ENCODE measurements around the gene RBM38. TPM values are rescaled to one million over a fixed set of nuclear protein-coding genes. Genes with fewer than 3 reads are reported as not detected.

Gene RBM38
- total RNA-seq, 4 donors from 2014 or later: 67.6 to 203 (median 139) TPM

DNA sequence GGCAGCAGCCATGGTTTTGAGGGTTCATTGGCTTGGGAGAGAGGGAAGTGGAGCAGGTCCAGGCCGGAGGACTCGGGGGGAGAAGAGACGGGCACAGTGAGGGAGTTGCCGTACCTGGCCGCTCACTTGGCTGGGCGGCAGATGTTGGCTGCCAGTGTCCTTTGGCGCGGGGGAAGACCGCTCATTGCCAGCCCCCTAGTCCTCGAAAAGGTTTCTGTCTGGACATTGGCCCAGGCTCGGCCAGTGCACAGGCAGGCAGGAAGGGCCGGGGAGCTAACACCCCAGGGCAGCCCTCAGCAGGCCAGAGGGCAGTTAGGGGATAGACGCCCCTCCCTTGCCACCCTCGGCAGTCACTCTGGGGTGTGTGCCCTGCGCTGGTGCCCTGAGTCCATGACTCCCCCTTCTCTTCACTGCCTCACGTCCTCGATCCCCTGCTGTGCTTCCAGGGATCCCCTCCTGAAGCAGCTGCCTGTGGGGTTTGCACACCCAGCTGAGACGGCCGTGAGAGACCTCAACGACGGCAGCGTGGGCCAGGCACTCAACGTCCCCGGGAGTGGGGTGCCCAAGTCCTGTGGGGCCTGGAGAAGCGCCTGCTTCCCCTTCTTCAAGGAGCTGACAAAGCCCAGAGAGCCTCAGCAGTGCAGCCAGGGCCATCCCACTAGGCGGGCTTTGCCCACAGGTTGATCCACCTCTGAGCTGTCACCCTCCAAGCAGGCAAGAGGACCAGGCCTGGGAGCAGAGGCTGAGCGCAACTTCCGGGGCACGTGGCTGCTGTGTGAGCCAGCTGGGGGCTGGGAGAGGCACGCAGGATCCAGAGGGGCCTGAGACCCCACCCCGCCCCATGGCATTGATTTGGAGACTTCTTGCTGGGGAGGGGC lies 20.4 kb downstream of the RBM38 start:
- H3K36me3 ChIP-seq: peaks cover 15 to 34% (median 30%) of the 10 kb centered on the region in 4 donors
- no peaks in the 10 kb centered on the region for H3K9me3 ChIP-seq
- no peaks in the 10 kb centered on the region for H3K27me3 ChIP-seq
- no peak for DNase-seq (ENCODE audit: extremely low spot score)
- H3K4me1 ChIP-seq: peaks cover 22 to 70% (median 67%) of the 10 kb centered on the region in 4 donors
- TF ChIP-seq EP300 (IDR thresholded peaks at IDR 0.05) (no peak), POLR2AphosphoS5 (IDR thresholded peaks at IDR 0.05) (no peak), POLR2A (IDR thresholded peaks at IDR 0.05; ENCODE audit: low read depth) (no peak)
- TF ChIP-seq, protein P1, sequence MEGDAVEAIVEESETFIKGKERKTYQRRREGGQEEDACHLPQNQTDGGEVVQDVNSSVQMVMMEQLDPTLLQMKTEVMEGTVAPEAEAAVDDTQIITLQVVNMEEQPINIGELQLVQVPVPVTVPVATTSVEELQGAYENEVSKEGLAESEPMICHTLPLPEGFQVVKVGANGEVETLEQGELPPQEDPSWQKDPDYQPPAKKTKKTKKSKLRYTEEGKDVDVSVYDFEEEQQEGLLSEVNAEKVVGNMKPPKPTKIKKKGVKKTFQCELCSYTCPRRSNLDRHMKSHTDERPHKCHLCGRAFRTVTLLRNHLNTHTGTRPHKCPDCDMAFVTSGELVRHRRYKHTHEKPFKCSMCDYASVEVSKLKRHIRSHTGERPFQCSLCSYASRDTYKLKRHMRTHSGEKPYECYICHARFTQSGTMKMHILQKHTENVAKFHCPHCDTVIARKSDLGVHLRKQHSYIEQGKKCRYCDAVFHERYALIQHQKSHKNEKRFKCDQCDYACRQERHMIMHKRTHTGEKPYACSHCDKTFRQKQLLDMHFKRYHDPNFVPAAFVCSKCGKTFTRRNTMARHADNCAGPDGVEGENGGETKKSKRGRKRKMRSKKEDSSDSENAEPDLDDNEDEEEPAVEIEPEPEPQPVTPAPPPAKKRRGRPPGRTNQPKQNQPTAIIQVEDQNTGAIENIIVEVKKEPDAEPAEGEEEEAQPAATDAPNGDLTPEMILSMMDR (IDR thresholded peaks at IDR 0.05): no peak
- WGBS: 71% methylated on average over 18 of the region's 31 CpGs
- no peak overlapping the region for H3K4me3 ChIP-seq
- intact Hi-C loops (cut with DNase I): no loop called here
- peak overlapping the region; percentile 20 to 93 (median 54) for H3K27ac ChIP-seq (replicated peaks in 1 of 4)

DNA sequence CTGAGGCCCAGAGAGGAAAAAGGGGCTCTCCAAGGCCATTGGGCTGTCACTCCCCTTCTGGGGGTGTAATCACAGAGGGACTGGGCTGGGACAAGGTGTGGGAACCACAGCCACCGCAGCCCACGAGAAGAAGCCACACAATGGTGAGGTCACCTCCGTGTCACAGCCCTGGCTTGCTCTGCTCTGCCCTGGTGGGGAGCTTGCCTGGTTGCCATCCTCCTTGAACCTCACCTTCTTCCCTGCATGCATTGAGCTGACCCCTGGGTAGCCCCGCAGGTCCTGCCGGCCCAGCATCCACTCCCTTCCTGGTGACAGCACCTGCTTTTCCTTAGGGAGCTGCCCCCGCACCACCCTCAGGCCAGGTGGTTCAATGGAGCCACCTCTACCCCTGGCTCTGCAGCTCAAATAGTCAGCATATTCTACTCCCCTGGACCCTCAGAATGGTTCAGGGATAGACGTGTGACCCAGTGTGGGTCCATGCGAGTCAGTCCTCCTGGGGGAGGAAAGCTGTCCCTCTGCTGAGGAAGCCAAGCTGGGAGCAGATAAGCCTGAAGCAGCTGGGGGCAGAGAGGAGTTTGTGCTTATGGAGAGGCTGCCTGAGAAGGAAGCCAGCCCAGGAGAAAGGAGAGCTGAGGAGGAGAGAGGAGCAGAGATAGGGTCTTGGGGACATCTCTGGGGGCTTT lies 21.3 kb downstream of the RBM38 start:
- Histone ChIP-seq H3K27me3 (no peaks in the 10 kb centered on the region), H3K9me3 (no peaks in the 10 kb centered on the region), H3K4me1 (peaks cover 17 to 62% (median 59%) of the 10 kb centered on the region in 4 donors), H3K36me3 (peaks cover 10 to 26% (median 26%) of the 10 kb centered on the region in 4 donors), H3K27ac (replicated peaks in 1 of 4) (peak overlapping the region; percentile 20 to 93 (median 54)), H3K4me3 (no peak overlapping the region)
- TF ChIP-seq EP300 (IDR thresholded peaks at IDR 0.05): no peak
- no peak for TF ChIP-seq POLR2A (IDR thresholded peaks at IDR 0.05; ENCODE audit: low read depth)
- TF ChIP-seq POLR2AphosphoS5 (IDR thresholded peaks at IDR 0.05): no peak
- TF ChIP-seq, protein P1 (IDR thresholded peaks at IDR 0.05): no peak
- WGBS: 95% methylated on average over 4 of the region's 8 CpGs
- intact Hi-C loops (cut with DNase I): no loop called here
- DNase-seq (ENCODE audit: extremely low spot score): no peak

DNA sequence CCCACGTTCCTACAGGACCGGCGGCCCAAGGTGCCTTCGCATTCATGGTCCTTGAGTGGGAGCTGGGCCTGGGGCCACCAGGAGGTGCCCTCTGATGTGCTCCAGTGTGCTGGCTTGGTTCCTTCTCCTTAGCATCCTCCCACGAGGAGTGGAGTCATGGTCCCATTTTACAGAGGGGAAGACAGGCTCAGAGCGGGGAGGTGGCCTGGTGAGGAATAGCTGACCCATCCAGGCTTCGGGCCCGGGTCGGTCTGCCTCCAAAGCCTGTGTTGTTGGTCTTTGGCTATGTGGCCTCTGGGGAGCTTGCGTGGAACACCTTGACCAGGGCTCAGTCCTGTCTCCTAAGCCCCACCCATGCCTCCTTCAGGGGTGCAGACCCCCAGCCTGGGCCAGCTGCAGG lies 22.8 kb downstream of the RBM38 start:
- TF ChIP-seq, protein P1 (IDR thresholded peaks at IDR 0.05): no peak
- TF ChIP-seq POLR2AphosphoS5 (IDR thresholded peaks at IDR 0.05): no peak
- no peak for TF ChIP-seq EP300 (IDR thresholded peaks at IDR 0.05)
- no peak for TF ChIP-seq POLR2A (IDR thresholded peaks at IDR 0.05; ENCODE audit: low read depth)
- Histone ChIP-seq H3K27ac (replicated peaks in 1 of 4) (no peak overlapping the region), H3K27me3 (no peaks in the 10 kb centered on the region), H3K4me3 (no peak overlapping the region), H3K4me1 (peaks cover 6 to 50% (median 44%) of the 10 kb centered on the region in 4 donors), H3K9me3 (no peaks in the 10 kb centered on the region), H3K36me3 (peaks cover 0 to 11% (median 11%) of the 10 kb centered on the region in 4 donors)
- 97% methylated on average over 10 of the region's 10 CpGs for WGBS
- DNase-seq (ENCODE audit: extremely low spot score): no peak
- intact Hi-C loops (cut with DNase I): no loop called here

DNA sequence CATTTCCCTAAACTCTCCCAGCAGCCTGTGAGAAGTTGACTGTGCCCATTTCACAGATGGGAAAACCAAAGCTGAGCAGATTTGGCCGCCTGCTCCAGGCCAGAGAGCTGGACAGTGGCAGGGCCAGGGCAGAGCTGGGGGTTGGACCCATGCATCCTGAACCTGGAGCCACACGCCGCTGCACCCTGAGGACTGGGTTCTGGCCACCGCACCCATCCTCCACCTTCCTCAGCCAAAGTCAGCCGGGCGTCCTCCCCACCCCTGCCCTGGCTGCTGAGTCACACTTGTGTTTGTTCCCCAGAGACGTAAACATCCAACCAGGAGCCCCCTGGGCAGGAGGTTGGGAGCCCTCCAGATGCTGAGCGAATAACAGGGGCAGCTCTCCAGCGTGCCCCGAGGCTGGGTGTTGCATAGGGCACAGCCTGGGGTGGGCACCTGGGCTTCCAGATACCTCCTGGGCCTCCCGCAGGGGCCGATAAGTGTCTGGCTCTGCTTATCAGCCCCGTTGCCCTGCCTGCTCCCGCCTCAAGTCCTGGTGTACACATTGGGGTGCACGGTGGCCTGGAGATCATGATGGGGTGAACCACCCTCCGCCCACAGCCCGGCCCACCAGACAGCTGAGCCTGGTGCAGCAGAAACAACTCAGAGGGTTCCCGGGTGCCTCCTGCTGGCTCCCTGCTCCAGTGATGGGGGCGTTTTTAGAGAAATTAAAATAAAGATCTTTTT lies 23.8 kb downstream of the RBM38 start:
- no peaks in the 10 kb centered on the region for H3K9me3 ChIP-seq
- H3K27ac ChIP-seq (replicated peaks in 1 of 4): peak overlapping the region in 3 of 4 donors; percentile 5 to 39 (median 26)
- WGBS: 69% methylated on average over 7 of the region's 19 CpGs
- no peak for DNase-seq (ENCODE audit: extremely low spot score)
- intact Hi-C loops (cut with DNase I): no loop called here
- H3K27me3 ChIP-seq: no peaks in the 10 kb centered on the region
- TF ChIP-seq POLR2AphosphoS5 (IDR thresholded peaks at IDR 0.05): peak in 1 of 2 donors; percentile 22
- no peak for TF ChIP-seq POLR2A (IDR thresholded peaks at IDR 0.05; ENCODE audit: low read depth)
- H3K4me3 ChIP-seq: no peak overlapping the region
- peaks cover 2 to 40% (median 33%) of the 10 kb centered on the region in 4 donors for H3K4me1 ChIP-seq
- peaks cover 0 to under 1% (median under 1%) of the 10 kb centered on the region in 4 donors for H3K36me3 ChIP-seq

All from esophagus muscularis mucosa (tissue), 4 donors.